NK-92 treated with Interleukin-12 subunit alpha and Interleukin-12 subunit beta, amount 100 ng/mL, for 24 hours (cell line): Measurements from ENCODE around the gene ALKBH3.

Experiments
- DNase-seq: peaks from one replicate; lab custom pipeline; 2025; lab: John Stamatoyannopoulos, UW

Gene ALKBH3

DNA sequence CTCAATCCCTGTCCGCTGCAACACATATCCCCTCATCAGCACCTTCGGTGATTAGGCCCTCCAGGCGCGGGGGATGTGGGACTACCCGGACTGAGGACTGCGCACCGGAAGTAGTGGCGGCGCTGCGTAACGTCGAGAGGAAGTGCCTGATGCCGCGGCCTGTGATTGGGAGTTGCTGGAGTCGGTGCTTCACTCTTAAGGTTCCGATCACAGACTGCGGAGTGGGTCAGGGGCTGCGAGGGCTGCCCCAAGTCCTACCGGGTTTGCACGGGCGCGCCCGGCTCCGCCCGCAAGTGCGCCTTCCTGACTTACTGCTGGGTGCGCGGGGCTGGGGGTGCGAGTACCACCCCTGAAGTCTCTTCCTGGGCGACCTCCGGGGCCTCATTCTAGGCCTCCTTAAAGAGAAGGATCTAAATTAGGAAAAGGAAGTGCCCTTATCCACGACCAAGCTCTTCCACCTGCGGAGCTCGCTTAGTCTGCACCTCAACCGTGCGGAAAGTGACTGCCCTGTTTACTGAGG lies at the start of gene ALKBH3:
ALKBH3 (plus strand) TSS at position 192 of the 520 bp plus-strand sequence. CDS start 1,822 bp downstream, outside the sequence.
- DNase-seq, result peak; percentile 83

DNA sequence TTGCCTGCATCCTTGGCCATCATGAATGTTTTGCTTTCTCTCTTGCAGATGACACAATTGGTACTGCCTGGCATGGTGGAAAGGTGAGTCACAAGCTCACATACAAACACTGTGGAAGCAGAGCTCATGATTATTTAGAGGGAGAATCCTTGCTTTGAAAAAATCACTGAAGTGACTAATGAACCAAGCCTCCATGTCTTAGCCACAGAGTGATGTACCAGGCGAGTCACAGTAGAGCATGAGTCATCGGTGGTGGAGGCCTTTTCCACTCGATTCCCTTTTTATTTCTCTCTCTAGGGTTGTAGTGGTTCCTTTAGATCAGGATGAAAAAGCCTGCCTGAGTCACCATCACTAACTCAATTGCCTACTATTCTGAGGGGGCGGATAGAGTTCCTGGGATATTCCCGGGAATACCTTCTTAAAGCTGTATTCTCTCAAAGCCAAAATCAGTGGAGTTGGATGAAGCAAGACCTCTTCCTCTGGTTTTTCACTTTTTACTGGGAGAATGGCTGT lies 49.6 kb upstream of the ALKBH3 start:
- DNase-seq, result peak; percentile 34

DNA sequence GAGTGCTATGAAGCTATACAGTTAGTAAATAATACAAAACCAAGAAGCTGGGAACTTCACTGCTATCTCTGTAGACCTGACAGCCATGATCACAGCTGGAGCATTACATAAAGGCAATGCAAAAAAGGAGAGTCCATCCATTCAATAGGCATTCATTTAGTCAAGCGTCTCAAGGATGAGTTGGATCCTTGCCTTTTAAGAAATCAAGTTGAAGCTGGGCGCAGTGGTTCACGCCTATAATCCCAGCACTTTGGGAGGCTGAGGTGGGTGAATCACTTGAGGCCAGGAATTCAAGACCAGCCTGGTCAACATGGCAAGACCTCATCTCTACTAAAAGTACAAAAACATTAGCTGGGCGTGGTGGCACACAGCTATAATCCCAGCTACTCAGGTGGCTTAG lies 48.1 kb upstream of the ALKBH3 start:
- no peak for DNase-seq

DNA sequence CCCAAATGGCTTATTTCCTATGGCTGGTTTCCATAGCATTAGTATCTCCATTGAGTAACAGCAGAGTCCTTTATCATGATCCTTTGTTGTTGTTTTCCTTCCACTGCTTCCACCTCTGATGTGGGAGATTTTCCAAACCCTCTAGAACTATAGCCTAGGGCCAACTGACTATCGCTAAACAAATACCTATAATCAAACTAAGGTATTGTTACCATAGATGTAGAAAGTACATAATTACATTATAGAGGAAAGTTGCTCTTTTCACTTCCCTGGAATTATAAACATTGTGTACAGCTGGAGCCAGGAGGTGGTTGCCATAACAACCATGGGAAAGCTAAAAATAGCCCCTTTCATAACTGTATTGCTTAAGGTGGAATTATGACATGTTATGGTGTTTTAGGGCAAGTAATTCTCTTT lies 47.0 kb upstream of the ALKBH3 start:
- no peak for DNase-seq

DNA sequence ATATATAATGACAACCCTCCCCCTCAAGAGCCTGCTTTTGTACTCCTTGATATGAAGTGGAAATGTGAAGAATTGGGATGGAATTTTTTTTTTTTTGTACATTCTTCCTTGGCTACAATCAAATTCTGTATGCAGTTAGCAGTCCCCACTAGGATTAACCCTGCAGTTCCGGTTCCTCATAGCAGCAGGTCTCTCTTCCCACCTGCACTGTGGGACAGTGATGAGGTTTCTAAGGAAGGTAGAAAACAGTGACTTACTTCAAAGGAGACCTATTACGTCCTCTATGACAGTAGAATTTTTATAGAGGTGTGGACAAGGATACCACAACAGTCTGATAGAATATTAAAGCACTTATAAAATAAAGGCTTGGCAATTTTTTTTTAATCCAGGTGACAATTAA lies 46.3 kb upstream of the ALKBH3 start:
- no peak for DNase-seq

DNA sequence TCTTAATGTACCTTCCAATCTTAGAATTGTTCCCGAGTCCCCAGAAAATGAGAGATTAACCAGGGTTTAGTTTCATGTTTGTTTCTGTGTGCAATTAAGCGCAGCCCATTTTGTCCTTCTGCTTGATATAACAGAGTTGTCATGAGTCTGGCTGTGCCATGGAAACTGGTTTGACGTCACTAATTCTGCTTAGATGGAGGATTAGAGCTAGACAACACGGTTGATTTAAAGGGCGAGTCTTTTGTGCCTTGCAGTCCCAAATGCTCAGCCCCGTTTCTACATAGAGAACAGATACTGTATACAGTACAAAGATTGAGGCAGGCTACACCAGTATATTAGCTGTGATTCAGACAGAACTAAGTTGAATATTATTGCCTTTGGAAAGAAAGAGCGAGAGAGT lies 45.5 kb upstream of the ALKBH3 start:
- DNase-seq, result no peak

DNA sequence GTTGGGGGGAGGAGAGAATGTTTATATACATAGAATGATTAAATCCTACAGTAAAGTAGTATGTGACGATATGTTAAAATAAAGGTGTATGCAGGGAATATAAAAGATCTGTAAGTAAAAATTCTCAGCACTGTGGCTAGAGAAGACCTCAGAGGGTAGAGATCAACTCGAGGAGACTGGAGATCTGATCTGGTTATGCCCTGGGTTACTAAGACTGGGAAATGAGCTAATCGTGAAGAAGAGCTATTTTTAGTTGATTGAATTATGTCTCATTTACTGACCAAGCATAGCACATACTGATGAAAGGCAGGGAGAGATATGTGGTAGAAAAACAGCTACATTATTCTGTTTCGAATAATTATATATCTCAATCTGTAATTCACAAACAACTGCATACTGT lies 42.8 kb upstream of the ALKBH3 start:
- no peak for DNase-seq

DNA sequence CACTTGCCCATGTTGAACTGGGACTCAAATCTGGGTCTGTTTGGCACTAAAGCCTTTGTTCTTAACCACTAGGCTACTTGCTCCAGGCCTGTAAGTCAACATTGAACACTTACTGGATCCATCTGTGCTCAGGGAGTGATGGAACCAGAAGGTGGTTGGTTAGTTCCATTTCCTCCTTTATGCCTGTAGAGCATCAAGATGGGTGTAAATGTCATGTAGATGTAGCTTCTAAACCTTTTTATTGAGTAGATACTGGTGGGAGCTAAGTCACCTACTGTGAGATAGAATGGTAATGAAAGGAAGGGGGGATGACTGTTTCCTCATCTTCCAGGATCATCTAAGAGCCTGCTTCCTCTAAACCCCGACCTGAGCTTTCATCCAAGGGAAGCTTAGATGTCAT lies 38.6 kb upstream of the ALKBH3 start:
- DNase-seq, result no peak

DNA sequence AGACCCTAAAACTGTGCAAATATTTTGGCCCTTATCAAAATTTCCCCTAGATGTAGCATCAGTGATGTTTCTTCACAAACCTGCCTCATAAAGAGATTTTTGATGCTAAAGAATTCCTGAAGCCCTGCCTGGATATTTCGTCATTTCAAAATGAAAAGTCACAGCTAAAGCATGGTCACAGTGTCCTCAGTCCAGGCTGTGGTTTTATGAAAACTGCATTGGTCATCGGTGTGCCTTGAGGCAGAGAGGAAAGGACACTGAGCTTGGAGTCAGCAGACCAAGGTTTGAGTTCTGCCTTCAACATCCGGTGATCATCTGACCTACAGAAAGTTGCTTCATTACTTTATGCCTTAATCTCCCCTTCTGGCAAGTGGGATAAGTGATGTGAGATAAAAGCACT lies 34.8 kb upstream of the ALKBH3 start:
- DNase-seq, result no peak

DNA sequence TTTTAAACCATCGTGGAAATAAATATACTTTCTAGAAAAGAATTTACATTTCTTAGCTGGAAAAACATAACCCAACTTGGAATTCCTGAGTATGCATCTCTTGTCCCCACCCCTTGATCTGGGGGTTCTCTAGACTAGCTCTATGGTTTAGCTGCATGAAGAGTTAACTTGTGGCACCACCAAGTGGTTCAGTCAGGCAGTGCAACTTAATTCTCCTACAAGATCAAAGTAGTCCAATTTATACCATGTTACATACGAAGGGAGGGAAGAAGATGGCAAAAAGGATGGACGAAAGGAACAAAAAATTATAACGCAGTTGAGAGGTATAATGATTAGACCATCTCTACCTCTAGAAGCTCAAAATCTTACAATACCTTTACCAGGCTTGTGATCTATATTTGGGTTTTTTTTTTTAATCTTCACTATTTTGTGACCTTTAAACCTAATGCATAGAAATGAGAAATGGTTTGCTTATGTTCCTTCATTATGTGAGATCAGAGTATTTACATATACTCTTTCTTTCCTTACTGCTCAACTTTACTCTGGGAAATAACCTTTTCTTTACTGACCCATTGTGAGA lies 28.5 kb upstream of the ALKBH3 start:
- DNase-seq, result peak; percentile 5

DNA sequence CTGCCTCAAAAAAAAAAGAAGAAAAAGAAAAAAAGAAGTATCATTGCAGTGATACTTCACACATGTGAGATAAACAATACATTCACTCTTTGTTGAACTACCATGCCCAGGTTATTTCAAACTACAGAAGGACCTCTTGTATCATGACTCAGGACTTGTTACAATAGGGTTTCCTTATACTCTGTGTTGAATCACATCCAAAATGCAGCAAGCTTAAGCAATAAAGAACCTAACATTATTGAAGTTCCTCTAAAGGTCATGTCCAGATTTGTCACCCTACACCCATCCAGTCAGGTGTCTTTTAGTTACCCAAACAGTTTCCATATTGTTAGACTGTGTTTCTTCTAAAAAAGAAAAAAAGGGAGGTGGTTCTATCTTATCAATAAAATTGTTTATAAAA lies 26.9 kb upstream of the ALKBH3 start:
- no peak for DNase-seq

DNA sequence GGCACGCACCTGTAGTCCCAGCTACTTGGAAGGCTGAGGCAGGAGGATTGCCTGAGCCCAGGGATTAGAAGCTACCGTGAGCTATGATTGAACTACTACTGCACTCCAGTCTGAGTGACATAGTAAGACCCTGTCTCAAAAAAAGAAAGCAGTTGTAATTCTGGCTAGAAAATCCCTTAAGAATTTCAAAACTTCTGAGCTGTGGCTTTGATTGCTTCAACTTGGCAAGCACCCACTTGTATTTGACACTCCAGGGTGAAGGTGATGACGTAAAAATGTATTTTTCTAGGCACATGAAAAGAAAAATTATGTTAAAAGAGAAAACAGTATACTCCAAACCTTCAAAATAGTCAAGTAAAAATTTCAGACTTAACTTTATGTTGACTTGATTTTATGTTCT lies 23.6 kb upstream of the ALKBH3 start:
- no peak for DNase-seq

DNA sequence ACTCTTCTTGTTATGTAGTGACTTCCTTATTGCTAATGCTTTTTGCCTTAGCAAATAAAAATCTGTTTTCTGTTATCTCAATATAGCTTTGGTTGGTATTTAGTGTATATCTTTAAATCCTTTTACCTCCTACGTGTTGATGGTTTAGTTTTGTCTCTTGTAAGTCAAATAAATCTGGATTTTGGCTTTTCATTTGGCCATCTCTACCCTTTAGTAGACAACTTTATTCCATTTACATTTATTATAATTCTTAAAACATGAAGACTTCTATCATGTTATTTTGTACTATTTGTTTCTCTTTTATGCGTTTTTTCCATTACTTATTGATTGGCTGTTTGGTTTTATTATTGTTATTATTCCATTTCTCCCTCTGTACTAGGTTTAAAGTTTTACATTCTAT lies 19.5 kb upstream of the ALKBH3 start:
- DNase-seq, result no peak

DNA sequence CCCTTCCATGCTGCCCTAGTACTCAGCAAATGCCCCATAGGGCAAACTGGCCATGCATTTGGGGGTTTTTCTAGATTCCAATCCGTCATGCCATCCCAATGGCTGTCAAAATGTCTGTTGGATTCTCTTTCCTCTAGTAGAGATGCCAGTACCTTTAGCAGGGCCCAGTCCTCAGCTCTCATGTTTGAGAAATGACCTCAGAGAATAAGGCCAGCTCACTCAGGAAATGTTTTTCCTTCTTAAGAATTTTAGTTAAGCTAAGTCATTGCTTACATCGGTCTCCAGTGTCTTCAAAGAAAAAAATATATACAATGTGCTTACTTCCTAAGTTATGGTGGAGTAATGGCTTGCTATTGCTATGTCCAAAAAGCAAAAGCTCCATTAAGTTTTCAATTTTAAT lies 14.1 kb upstream of the ALKBH3 start:
- DNase-seq, result no peak

DNA sequence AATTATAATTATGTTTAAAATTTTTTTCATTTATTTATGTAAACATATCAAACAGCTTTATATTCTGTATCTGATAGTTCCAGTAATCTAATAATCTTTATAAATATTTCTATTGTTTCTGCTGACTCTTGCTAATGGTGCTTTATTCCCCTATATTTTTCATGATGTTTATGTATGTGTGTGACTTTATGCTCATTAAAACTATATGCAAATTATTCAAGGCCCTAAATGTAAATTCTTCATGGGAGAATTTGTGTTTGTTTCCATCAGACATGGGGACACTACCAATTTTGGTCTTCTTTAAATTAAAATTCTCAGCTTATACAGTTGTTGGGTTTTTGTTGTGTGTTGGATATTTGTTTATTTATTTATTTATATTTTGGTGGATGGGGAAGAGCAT lies 13.7 kb upstream of the ALKBH3 start:
- DNase-seq, result no peak

DNA sequence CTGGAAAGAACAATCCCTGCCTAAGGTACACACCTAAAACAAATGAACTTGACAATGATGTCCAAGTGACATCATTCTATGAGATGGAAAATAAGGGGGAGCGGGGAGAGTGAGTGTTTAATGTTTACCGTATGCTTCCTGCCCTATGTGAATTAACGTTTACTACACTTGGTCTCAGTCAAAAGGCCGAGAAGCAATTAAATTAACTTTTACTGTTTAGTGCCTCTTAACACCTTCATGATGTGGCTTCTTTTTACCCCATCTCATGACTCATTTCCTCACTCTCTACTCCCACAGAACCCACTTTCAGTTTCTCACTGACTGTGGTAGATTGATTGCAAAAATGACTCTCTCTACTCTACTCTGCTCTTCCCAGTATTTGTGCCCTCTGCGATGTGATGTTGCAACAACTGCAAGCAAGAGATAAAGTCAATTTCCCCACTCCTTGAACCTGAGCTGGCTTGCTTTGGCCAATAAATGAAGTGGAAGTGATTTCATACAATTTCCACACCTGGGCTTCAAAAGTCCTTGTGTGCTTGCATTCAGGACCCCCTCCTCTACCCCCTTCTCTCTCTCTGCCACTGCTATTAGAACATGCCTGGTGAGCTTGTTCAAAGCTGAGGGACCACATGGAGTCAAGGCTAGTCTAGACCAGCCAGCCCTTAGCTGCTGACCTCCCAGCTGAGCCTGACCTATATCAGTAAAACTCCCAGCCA lies 11.6 kb upstream of the ALKBH3 start:
- DNase-seq, result peak; percentile 52

DNA sequence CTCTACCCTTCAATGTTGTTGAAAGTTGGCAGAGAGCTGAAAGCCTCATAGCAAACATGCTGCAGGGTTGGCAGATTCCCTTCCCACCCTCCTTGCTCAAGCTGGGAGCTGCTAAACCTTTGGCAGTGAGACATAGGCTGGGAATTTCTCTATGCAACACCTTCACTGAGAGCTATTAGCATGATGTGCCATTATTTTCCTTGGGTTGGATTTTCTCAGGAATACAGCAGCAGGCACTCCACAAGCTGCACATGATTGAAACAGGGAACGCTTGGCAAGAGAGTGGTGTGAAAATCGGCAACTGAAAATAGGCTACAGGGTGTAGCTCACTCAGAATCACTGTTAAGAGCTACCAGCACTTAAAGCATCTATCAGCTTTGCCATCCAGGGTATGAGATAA lies 9.6 kb upstream of the ALKBH3 start:
- DNase-seq, result no peak

DNA sequence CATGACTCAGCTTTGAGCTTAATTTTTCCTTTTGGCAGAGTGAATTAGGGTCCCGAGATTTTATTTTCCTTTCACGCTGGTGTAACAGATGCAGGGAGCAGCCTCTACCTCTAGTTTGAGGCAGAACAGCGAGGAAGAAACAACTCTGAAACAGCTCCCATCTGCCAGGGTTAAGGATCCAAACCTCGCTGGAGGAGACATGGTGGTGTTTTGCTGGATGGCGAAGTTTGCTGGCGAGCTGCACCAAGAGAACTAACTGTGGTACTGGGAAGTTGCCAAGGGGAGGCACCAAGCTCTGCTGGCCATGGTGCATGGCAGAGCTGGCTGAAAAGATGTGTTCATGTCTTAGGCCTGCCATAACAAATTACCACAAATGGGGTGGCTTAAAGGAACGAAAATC lies 7.6 kb upstream of the ALKBH3 start:
- no peak for DNase-seq

DNA sequence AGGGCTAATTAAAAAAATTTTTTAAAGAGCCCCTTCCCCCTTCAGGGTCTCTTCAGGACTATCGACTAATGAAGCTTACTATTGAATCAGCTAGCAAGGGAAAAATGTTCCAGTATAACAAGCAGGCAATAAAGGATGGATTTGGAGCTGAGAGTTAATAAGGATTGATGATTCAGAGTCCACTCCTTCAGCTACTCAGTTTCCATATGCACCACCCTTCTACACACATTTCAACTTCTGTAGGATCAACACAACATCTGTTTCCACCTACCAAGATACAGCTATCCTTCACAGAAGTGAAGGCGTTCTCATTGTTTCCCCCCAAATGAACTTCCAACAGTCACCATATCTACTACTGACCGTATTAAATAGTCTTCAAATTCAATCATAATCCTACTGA lies 6.6 kb upstream of the ALKBH3 start:
- DNase-seq, result no peak

DNA sequence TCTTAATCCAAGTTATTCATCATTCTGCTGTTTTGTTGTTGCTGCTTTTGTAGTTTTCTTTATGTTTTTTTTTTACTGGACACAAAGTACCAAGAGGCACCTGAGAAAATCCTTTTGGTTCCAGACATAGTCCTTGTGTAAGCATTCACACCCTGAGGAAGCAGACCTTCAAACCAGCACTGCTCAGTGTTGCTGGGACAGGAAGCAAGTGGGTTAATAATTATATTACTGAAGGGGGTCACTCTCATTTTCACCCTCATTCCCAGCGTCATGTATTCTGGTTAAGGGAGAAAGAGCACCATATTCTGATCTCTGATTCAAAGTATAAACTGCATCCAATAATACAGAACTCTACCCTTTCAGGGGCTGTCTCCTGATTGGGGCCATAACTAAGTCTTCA lies 5.9 kb upstream of the ALKBH3 start:
- no peak for DNase-seq

DNA sequence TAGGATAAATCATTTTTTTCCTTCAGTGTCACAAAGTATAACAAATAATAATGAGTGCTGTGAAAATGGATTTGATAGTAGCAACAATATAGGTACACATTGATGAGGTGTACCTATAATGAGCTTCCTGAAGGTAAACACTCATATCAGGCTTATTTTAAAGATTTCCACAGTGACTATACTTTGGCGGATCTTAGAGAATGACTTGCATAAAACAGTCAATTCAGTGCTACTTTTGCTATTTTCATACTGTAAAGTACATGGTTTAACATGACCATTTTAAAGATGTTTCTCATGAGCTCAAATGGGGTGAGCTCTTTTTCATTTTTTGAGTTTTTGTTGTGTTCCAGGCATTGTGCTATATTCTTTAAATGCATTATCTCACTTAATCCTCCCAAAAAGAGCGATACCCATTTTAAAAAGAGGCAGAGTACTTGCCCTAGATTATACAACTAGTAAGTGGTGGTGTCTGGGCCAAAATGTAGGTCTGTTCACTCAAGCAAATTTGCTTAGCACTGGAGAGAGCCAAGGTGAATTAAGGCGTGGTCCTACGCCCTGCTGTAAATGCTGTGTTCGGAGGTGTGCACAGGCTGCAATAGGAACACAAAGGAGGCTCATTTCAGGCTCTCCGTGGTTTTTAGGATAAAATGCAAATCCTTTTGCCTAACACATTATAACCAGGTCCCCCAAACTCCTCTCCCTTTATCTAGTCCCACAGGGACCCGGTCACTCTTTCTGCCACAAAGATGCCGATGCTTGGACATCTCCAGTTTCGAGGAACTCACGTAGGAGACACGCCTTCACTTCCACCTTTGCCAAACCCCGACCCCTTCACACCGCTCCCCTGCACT lies 617 bp upstream of the ALKBH3 start:
- no peak for DNase-seq

DNA sequence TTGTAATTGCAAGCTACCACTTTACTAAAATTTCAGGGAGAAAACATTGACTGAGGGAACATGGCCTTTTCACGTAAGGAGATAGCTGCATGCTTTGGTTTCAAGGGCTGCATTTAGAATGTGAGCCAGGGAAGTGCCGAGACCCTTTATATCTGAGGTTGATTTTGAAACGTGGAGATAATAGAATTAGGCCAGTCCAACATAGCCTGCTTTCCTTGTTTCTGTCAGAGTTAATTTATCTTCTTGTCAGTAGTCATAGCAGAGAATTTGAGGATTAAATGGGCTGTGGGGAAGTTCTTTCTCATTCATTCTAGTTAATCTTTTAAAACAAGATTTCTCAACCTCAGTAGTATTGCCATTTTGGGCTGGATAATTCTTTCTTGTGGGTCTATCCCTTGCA lies 12.2 kb downstream of the ALKBH3 start:
- no peak for DNase-seq

DNA sequence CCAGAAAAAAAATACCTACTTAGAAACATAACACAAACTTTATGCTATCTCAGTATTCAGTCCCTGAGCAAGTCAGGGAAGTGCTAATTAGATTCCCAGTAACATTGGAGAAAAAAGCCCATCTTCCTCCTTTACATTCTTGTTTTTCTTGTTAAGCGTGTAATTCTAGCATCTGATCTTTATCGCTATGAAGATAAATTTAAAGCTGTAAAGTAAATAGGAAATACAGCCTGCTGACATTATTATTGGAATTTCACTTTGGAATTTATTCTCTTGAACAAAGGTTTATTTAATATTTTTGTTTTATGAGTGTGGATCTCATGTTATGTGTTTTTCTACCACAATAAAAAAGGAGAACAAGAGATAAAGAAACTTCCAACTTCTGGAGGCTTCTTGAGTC lies 13.9 kb downstream of the ALKBH3 start:
- no peak for DNase-seq
